IMR-90 (cell line): ENCODE results near the gene PRKCB. TPM values are rescaled to one million over a fixed set of nuclear protein-coding genes. Genes with fewer than 3 reads are reported as not detected.

ENCODE experiments used
- ATAC-seq: fragments of 200-7000 bp; cut with Tn5 transposase; 2 replicates; pipeline ENCODE4 v1.9.1; 2020; ENCODE audit warnings: low read depth, mild to moderate bottlenecking, moderate library complexity
- BruUV-seq: library from RNA; stranded (reverse); fragments of 400-500 nt; replicated peaks from 2 replicates; lab custom pipeline; 2021; lab: Mats Ljungman, UMichigan
- CTCF ChIA-PET: fragments of 300-600 bp; formaldehyde crosslinking; extraction: SDS; loops from one replicate; lab custom pipeline; 2021; ENCODE audit warnings: antibody characterized with exemption; lab: Yijun Ruan, JAX
- POLR2A ChIA-PET: fragments of 300-600 bp; sonication (Branson Sonifier 250); formaldehyde crosslinking; loops from one replicate; lab custom pipeline; 2022; ENCODE audit warnings: antibody characterized with exemption; ENCODE audit not compliant: unreplicated experiment; lab: Charles Lee
- DNase-seq: peaks from one replicate; pipeline ENCODE4 v3.0.0; 2013
- H2AFZ ChIP-seq: replicated peaks from 2 replicates; pipeline ENCODE3; 2013; ENCODE audit warnings: low read length, mild to moderate bottlenecking; ENCODE audit not compliant: poor library complexity
- H2AK5ac ChIP-seq: 2 replicates; pipeline ENCODE4 v1.6.1; 2013; ENCODE audit warnings: low read depth, low read length, inconsistent platforms
- H2AK9ac ChIP-seq: replicated peaks from 2 replicates; pipeline ENCODE3; 2013; ENCODE audit warnings: mild to moderate bottlenecking, low read depth, low read length, moderate library complexity; ENCODE audit not compliant: poor library complexity
- H2BK120ac ChIP-seq: 2 replicates; pipeline ENCODE4 v1.6.1; 2013; ENCODE audit warnings: low read depth, low read length, inconsistent platforms
- H2BK15ac ChIP-seq: 3 replicates; pipeline ENCODE4 v1.6.1; 2013; ENCODE audit warnings: low read depth, low read length, inconsistent platforms
- H2BK20ac ChIP-seq: 2 replicates; pipeline ENCODE4 v1.6.1; 2013; ENCODE audit warnings: low read depth, mild to moderate bottlenecking, inconsistent platforms, low read length, moderate library complexity
- H2BK5ac ChIP-seq: 2 replicates; pipeline ENCODE4 v1.6.1; 2013; ENCODE audit warnings: mild to moderate bottlenecking, low read depth, low read length, inconsistent platforms; ENCODE audit not compliant: poor library complexity, severe bottlenecking
- H3K14ac ChIP-seq: replicated peaks from 2 replicates; pipeline ENCODE4 v1.6.1; 2013; ENCODE audit warnings: low read depth, low read length, inconsistent platforms
- H3K18ac ChIP-seq: 2 replicates; pipeline ENCODE4 v1.6.1; 2013; ENCODE audit warnings: low read depth, low read length, control low read depth
- H3K23ac ChIP-seq: 2 replicates; pipeline ENCODE4 v1.6.1; 2013; ENCODE audit warnings: low read depth, low read length, inconsistent platforms
- H3K27ac ChIP-seq: 2 replicates; pipeline ENCODE4 v1.5.1; 2013; ENCODE audit warnings: mild to moderate bottlenecking, control low read depth, low read length; ENCODE audit not compliant: insufficient read depth
- H3K27me3 ChIP-seq: 2 replicates; pipeline ENCODE4 v1.6.1; 2013; ENCODE audit warnings: low read length; ENCODE audit not compliant: control insufficient read depth, insufficient read depth
- H3K36me3 ChIP-seq: 2 replicates; pipeline ENCODE4 v1.6.1; 2013; ENCODE audit warnings: low read length, mixed read lengths; ENCODE audit not compliant: control insufficient read depth, insufficient read depth
- H3K4ac ChIP-seq: 2 replicates; pipeline ENCODE4 v1.6.1; 2013; ENCODE audit warnings: low read depth, low read length, inconsistent platforms
- H3K4me1 ChIP-seq: 2 replicates; pipeline ENCODE4 v1.6.1; 2013; ENCODE audit warnings: low read length, mixed read lengths; ENCODE audit not compliant: control insufficient read depth, insufficient read depth
- H3K4me2 ChIP-seq: 2 replicates; pipeline ENCODE4 v1.6.1; 2013; ENCODE audit warnings: low read depth, mild to moderate bottlenecking, control low read depth, low read length, moderate library complexity
- H3K4me3 ChIP-seq: 2 replicates; pipeline ENCODE4 v1.5.1; 2013; ENCODE audit warnings: low read depth, mild to moderate bottlenecking, control low read depth, low read length, moderate library complexity; ENCODE audit not compliant: insufficient read depth
- H3K56ac ChIP-seq: 2 replicates; pipeline ENCODE4 v1.6.1; 2013; ENCODE audit warnings: low read length, inconsistent platforms; ENCODE audit not compliant: insufficient read depth; ENCODE audit errors: extremely low read depth
- H3K79me1 ChIP-seq, 2 experiments: 2 replicates each; pipeline ENCODE4 v1.6.1; 2013; ENCODE audit warnings: low read length in 2 of 2, inconsistent platforms in 1 of 2, low read depth in 1 of 2
- H3K9ac ChIP-seq: 2 replicates; pipeline ENCODE4 v1.6.1; 2013; ENCODE audit warnings: low read depth, low read length, control low read depth
- H3K9me1 ChIP-seq: 2 replicates; pipeline ENCODE4 v1.6.1; 2013; ENCODE audit warnings: low read length, inconsistent platforms; ENCODE audit not compliant: insufficient read depth
- H3K9me3 ChIP-seq: 2 replicates; pipeline ENCODE4 v1.6.1; 2013; ENCODE audit warnings: low read length; ENCODE audit not compliant: control insufficient read depth, insufficient read depth
- H4K20me1 ChIP-seq: 2 replicates; pipeline ENCODE4 v1.6.1; 2013; ENCODE audit warnings: low read length, inconsistent platforms; ENCODE audit not compliant: insufficient read depth
- H4K5ac ChIP-seq: 2 replicates; pipeline ENCODE4 v1.6.1; 2013; ENCODE audit warnings: mild to moderate bottlenecking, low read depth, low read length, control low read depth
- H4K8ac ChIP-seq, 2 experiments: 2 replicates each; pipeline ENCODE4 v1.6.1; 2013; ENCODE audit warnings: low read depth in 2 of 2, low read length in 2 of 2, control low read depth in 1 of 2, inconsistent platforms in 1 of 2
- H4K91ac ChIP-seq: 2 replicates; pipeline ENCODE4 v1.6.1; 2013; ENCODE audit warnings: low read depth, low read length, inconsistent platforms; ENCODE audit not compliant: insufficient read depth
- BHLHE40 ChIP-seq: fragments of 150-350 bp; IDR thresholded peaks from 2 replicates; pipeline ENCODE4 v1.6.1; 2016; ENCODE audit warnings: mild to moderate bottlenecking, low read depth, low read length
- CEBPB ChIP-seq: IDR thresholded peaks from 2 replicates; pipeline ENCODE4 v1.6.1; 2012; ENCODE audit warnings: low read depth, low read length, improper control_type of control experiment
- CHD1 ChIP-seq: IDR thresholded peaks from 2 replicates; pipeline ENCODE4 v1.6.1; 2012; ENCODE audit warnings: low read depth, low read length, improper control_type of control experiment
- CTCF ChIP-seq: conservative IDR thresholded peaks from 2 replicates; pipeline ENCODE4 v1.5.1; 2012; ENCODE audit warnings: mild to moderate bottlenecking, low read depth, low read length, improper control_type of control experiment
- ELK1 ChIP-seq: fragments of 150-350 bp; IDR thresholded peaks from 2 replicates; pipeline ENCODE4 v1.6.1; 2016; ENCODE audit warnings: low read depth, mild to moderate bottlenecking, low read length, moderate library complexity, borderline replicate concordance
- FOS ChIP-seq: fragments of 150-350 bp; IDR thresholded peaks from 2 replicates; pipeline ENCODE4 v1.6.1; 2016; ENCODE audit warnings: low read depth, low read length
- MAFK ChIP-seq: IDR thresholded peaks from 2 replicates; pipeline ENCODE4 v1.6.1; 2012; ENCODE audit warnings: low read depth, low read length, improper control_type of control experiment
- MAZ ChIP-seq: IDR thresholded peaks from 2 replicates; pipeline ENCODE4 v1.6.1; 2012; ENCODE audit warnings: low read depth, mild to moderate bottlenecking, low read length, improper control_type of control experiment, moderate library complexity, borderline replicate concordance
- MXI1 ChIP-seq: IDR thresholded peaks from 2 replicates; pipeline ENCODE4 v1.6.1; 2012; ENCODE audit warnings: low read depth, mild to moderate bottlenecking, low read length, moderate library complexity, borderline replicate concordance
- NFE2L2 ChIP-seq: fragments of 150-350 bp; IDR thresholded peaks from 2 replicates; pipeline ENCODE4 v1.6.1; 2016; ENCODE audit warnings: low read depth, mild to moderate bottlenecking, low read length
- POLR2A ChIP-seq: IDR thresholded peaks from 2 replicates; pipeline ENCODE4 v1.6.1; 2012; ENCODE audit warnings: mild to moderate bottlenecking, low read depth, low read length
- RAD21 ChIP-seq: IDR thresholded peaks from 2 replicates; pipeline ENCODE4 v1.6.1; 2012; ENCODE audit warnings: low read length, improper control_type of control experiment
- RCOR1 ChIP-seq: IDR thresholded peaks from 2 replicates; pipeline ENCODE4 v1.6.1; 2012; ENCODE audit warnings: mild to moderate bottlenecking, low read length, improper control_type of control experiment; ENCODE audit not compliant: insufficient replicate concordance
- RFX5 ChIP-seq: IDR thresholded peaks from 2 replicates; pipeline ENCODE4 v1.8.0; 2012; ENCODE audit warnings: low read depth, mild to moderate bottlenecking, low read length, moderate library complexity
- SMC3 ChIP-seq: fragments of 150-350 bp; IDR thresholded peaks from 2 replicates; pipeline ENCODE4 v1.6.1; 2016; ENCODE audit warnings: low read depth, mild to moderate bottlenecking, antibody characterized with exemption, low read length, moderate library complexity
- USF2 ChIP-seq: fragments of 150-350 bp; IDR thresholded peaks from 2 replicates; pipeline ENCODE4 v1.6.1; 2017; ENCODE audit warnings: mild to moderate bottlenecking, antibody characterized with exemption, low read length, low read depth
- WGBS, 2 experiments: methylation state at CpG; one replicate each; pipeline versions ENCODE4 v1.1.5 to v1.1.7; 2013; ENCODE audit warnings: missing lambda C conversion rate in 2 of 2; ENCODE audit not compliant: insufficient read length in 1 of 2; ENCODE audit errors: extremely low coverage in 2 of 2; 5-methylcytosine and 5-hydroxymethylcytosine counted together
- dilution Hi-C: fragments of 300-500 bp; cut with HindIII; formaldehyde crosslinking; loops from one replicate; pipeline ENCODE4 v1.14.3; 2018; ENCODE audit warnings: low sequenced_read_pairs; ENCODE audit not compliant: unreplicated experiment
- in situ Hi-C: fragments of 300-500 bp; cut with MboI; formaldehyde crosslinking; loops from 3 replicates; pipeline ENCODE4 v1.14.3; 2019; ENCODE audit warnings: low sequenced_read_pairs, inconsistent platforms, mixed read lengths
- intact Hi-C: fragments of 100-400 bp; cut with micrococcal nuclease; formaldehyde crosslinking; loops from 2 replicates; pipeline ENCODE4 v1.10.0; 2022
- polyA plus RNA-seq, 3 experiments: library from polyadenylated mRNA; depleted of rRNA; stranded (reverse); fragments of >200 nt; gene quantifications; 2 replicates each; pipeline ENCODE4 v1.2.3, GENCODE V29; 2012; ENCODE audit warnings: low replicate concordance in 1 of 3
- total RNA-seq: library from RNA; depleted of rRNA; stranded (reverse); fragments of >200 nt; gene quantifications from 2 replicates; pipeline ENCODE4 v1.2.3, GENCODE V29; 2012

PRKCB gene
- total and polyA plus RNA-seq, 2 of the 4 experiments (the other 2 are of a cell fraction), result under 0.01 TPM; not detected in 1

- H3K79me1 ChIP-seq, result no peaks in the 10 kb centered on the region
These were observed 138.4 kb downstream of the PRKCB start for GRCh38 chr16:23974223-23974622.

More at GRCh38 chr16:23974223-23974622, 138.4 kb downstream of the PRKCB start:
- intact Hi-C loops, result no loop called here
- POLR2A ChIA-PET, result no interaction called here
- no peak for TF ChIP-seq NFE2L2
- TF ChIP-seq ELK1, result no peak
- TF ChIP-seq RCOR1, result no peak
- no peak for TF ChIP-seq RAD21
- no peak for TF ChIP-seq USF2
- no peak for TF ChIP-seq MXI1
- TF ChIP-seq CHD1, result no peak
- no peak for TF ChIP-seq BHLHE40
- no peak for TF ChIP-seq CTCF
- TF ChIP-seq RFX5, result no peak
- no peak for TF ChIP-seq POLR2A
- no peak for TF ChIP-seq FOS
- no peak for TF ChIP-seq SMC3
- no peak for TF ChIP-seq MAFK
- no peak for TF ChIP-seq CEBPB
- TF ChIP-seq MAZ, result no peak
- Histone ChIP-seq H3K14ac (no peak overlapping the region), H3K4me3 (no peak overlapping the region), H4K8ac (no peak overlapping the region), H2BK5ac (no peak overlapping the region), H3K56ac (no peak overlapping the region), H3K4ac (no peak overlapping the region), H3K4me1 (no peaks in the 10 kb centered on the region), H2BK20ac (no peak overlapping the region), H4K20me1 (no peaks in the 10 kb centered on the region), H3K36me3 (no peaks in the 10 kb centered on the region), H2AK9ac (no peak overlapping the region), H3K27me3 (no peaks in the 10 kb centered on the region), H2BK120ac (no peak overlapping the region), H3K9me3 (0 out of 2 replicates have a peak, but pooled peaks cover 1% of the 10 kb centered on the region), H2AFZ (no peak overlapping the region), H4K5ac (no peak overlapping the region), H3K23ac (no peak overlapping the region), H4K91ac (no peak overlapping the region), H2AK5ac (no peak overlapping the region), H3K9me1 (no peaks in the 10 kb centered on the region), H2BK15ac (no peak overlapping the region), H3K18ac (no peak overlapping the region), H3K9ac (no peak overlapping the region), H3K4me2 (no peak overlapping the region), H3K27ac (no peak overlapping the region)
- dilution Hi-C loops, result no loop called here
- ATAC-seq, result no peak
- in situ Hi-C loops, result no loop called here
- WGBS, 2 experiments, result no CpG with 5 or more reads among the region's 4 CpGs
- no TSS peak for BruUV-seq
- CTCF ChIA-PET, result no interaction called here
- no peak for DNase-seq
